GM12872 (cell line): Measurements from ENCODE around the gene KCNB1.

Experiments used
- CTCF ChIP-seq: IDR thresholded peaks from 3 replicates; pipeline ENCODE4 v1.5.1; 2011; ENCODE audit warnings: low read depth, mild to moderate bottlenecking, low read length, moderate library complexity; ENCODE audit not compliant: insufficient read depth

Gene KCNB1

GRCh38 chr20:49469060-49469459 lies 13.4 kb downstream of the KCNB1 start:
- TF ChIP-seq CTCF: no peak

- no peak for TF ChIP-seq CTCF
Observed at GRCh38 chr20:49468412-49468811, 14.1 kb downstream of the KCNB1 start.

- TF ChIP-seq CTCF: no peak
Observed at GRCh38 chr20:49466114-49466912, 16.2 kb downstream of the KCNB1 start.

- no peak for TF ChIP-seq CTCF
Observed at GRCh38 chr20:49464556-49464955, 17.9 kb downstream of the KCNB1 start.

GRCh38 chr20:49462626-49463025 lies 19.8 kb downstream of the KCNB1 start:
- TF ChIP-seq CTCF: no peak

- no peak for TF ChIP-seq CTCF
Observed at GRCh38 chr20:49461894-49462620, 20.4 kb downstream of the KCNB1 start.

- no peak for TF ChIP-seq CTCF
Observed at GRCh38 chr20:49460916-49461315, 21.6 kb downstream of the KCNB1 start.
